HUES6 (cell line): ENCODE results near the gene UMAD1.
A peak's percentile ranks its signal among the peaks of the same experiment; 100 is the strongest.

Source experiments
- H3K27ac ChIP-seq: 2 replicates; pipeline ENCODE4 v1.7.0; 2013; ENCODE audit warnings: low read depth, mild to moderate bottlenecking, low read length, inconsistent platforms
- H3K27me3 ChIP-seq: 2 replicates; pipeline ENCODE4 v1.6.1; 2013; ENCODE audit warnings: low read length; ENCODE audit not compliant: control insufficient read depth, insufficient read depth
- H3K36me3 ChIP-seq: 2 replicates; pipeline ENCODE4 v1.6.1; 2013; ENCODE audit warnings: low read length; ENCODE audit not compliant: control insufficient read depth, insufficient read depth
- H3K4me1 ChIP-seq: 2 replicates; pipeline ENCODE4 v1.6.1; 2013; ENCODE audit warnings: low read length; ENCODE audit not compliant: control insufficient read depth, insufficient read depth
- H3K4me3 ChIP-seq: 2 replicates; pipeline ENCODE4 v1.5.1; 2013; ENCODE audit warnings: low read depth, low read length
- H3K9ac ChIP-seq: one replicate; pipeline ENCODE4 v1.6.1; 2013; ENCODE audit warnings: mild to moderate bottlenecking, low read length
- H3K9me3 ChIP-seq: 2 replicates; pipeline ENCODE4 v1.6.1; 2013; ENCODE audit warnings: low read depth, low read length; ENCODE audit not compliant: control insufficient read depth, insufficient read depth

UMAD1 gene

DNA sequence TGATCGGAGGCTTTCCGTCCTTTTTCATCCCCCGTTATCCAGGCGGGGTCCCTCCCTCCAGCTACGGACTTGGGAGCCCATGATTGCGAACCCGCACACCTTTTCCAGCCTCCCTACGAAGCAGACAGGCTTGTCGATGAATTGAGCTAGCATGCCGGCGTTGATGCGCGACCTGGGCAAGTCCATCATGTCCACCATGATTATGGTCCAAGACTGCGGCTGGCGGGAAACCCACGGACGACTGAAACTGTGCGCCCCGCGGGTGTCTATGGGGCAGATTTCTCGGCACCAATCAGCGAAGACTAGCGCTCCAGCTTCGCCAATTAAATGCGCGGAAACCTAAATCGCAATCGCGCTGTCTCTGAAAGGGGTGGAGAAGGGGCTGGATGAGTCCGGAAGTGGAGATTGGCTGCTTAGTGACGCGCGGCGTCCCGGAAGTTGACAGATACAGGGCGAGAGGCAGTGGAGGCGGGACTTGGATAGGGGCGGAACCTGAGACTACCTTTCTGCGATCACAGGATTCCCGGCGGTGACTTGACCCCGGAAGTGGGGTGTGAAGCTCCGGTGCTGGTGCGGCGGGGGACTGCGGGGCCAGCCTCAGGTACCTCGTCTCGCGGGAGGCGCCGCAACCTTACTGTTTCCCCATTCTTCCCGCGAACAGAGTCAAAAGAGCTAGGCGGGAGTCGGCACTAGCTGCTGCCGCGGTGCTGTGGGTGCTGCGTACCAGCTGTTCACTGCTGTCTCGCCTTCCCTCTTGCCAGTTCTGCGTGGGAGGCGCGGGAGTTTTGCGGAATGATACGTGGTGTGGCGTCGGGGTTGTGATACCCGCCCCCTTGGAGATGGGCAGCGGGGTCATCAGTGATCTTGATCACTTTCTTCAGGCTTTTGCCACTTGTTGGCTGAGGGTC is at the start of gene UMAD1:
Gene UMAD1, plus strand, starts transcription at position 532 of the 908 bp plus-strand sequence. CDS start 32,620 bp downstream, outside the sequence.
- Histone ChIP-seq H3K27ac (peak within 1 kb of the TSS; percentile 75), H3K4me1 (peaks cover 10% of the 10 kb centered on the region; the same call in 1 of the 2 replicates), H3K27me3 (no peaks in the 10 kb centered on the region), H3K36me3 (peaks cover 19% of the 10 kb centered on the region), H3K4me3 (peak within 1 kb of the TSS; percentile 85), H3K9ac (peak within 1 kb of the TSS; percentile 97), H3K9me3 (no peaks in the 10 kb centered on the region)

DNA sequence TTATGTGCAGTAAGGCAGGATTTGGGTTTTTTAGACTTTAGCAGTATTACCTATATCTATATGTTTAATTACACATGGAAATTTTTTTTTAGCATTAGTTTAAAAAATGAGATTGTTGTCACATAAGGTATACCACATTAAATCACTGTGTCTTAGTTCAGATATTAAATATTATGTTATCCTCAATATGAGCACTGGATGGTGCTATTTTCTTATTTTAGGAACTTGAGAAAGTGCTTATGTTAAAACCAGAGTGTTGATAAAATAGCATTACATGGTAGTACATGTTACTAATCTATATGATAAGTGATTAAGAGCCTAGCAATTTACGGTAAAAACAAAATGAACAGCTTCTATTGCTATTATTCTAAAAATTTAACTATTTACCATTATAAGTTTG is 45.1 kb upstream of the UMAD1 start:
- H3K36me3 ChIP-seq = peaks cover 74% of the 10 kb centered on the region
- H3K9ac ChIP-seq = no peak overlapping the region

DNA sequence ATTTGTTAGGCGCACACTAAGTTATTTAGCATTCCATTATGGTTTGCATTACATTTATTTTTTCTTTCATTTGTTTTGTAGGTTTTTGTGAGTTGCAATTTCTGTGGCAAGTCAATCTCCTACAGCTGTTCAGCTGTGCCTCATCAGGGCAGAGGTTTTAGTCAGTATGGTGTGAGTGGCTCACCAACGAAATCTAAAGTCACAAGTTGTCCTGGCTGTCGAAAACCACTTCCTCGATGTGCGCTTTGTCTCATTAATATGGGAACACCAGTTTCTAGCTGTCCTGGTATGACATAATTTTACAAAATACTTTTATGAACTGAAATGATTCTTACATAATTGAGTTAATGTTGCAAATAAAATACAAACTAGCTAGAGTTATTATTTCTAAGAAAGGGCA is 44.4 kb upstream of the UMAD1 start:
- no peak overlapping the region for H3K4me3 ChIP-seq
- H3K4me1 ChIP-seq = no peaks in the 10 kb centered on the region
- H3K36me3 ChIP-seq = peaks cover 68% of the 10 kb centered on the region
- H3K27me3 ChIP-seq = no peaks in the 10 kb centered on the region
- no peak overlapping the region for H3K9ac ChIP-seq
- H3K9me3 ChIP-seq = peaks cover 6% of the 10 kb centered on the region
- H3K27ac ChIP-seq = no peak overlapping the region

More for the DNA sequence above, 45.1 kb upstream of the UMAD1 start:
- Histone ChIP-seq H3K27ac (no peak overlapping the region), H3K4me1 (no peaks in the 10 kb centered on the region), H3K4me3 (no peak overlapping the region), H3K27me3 (no peaks in the 10 kb centered on the region), H3K9me3 (peaks cover 6% of the 10 kb centered on the region)

DNA sequence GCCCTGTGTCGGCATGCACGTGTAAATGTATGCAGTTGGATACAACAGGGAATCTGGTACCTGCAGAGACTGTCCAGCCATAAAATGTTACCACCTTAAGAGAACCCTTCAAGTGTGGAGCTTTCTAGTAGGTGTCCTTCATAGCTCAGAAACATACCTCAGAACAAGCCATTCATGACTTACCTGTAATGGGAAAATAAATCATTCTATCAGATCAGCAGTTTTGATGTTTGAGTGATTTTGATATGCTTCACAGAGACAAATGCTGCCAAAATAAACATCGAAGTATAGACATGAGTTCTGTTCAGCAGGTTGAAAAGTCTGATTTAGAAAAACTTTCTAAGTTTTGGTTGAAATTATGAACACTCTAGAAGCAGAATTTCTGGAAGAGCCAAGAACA is 33.5 kb upstream of the UMAD1 start:
- H3K9me3 ChIP-seq = no peaks in the 10 kb centered on the region
- no peak overlapping the region for H3K4me3 ChIP-seq
- no peak overlapping the region for H3K9ac ChIP-seq
- H3K4me1 ChIP-seq = no peaks in the 10 kb centered on the region
- peaks cover 28% of the 10 kb centered on the region for H3K36me3 ChIP-seq
- H3K27ac ChIP-seq = no peak overlapping the region
- H3K27me3 ChIP-seq = no peaks in the 10 kb centered on the region

DNA sequence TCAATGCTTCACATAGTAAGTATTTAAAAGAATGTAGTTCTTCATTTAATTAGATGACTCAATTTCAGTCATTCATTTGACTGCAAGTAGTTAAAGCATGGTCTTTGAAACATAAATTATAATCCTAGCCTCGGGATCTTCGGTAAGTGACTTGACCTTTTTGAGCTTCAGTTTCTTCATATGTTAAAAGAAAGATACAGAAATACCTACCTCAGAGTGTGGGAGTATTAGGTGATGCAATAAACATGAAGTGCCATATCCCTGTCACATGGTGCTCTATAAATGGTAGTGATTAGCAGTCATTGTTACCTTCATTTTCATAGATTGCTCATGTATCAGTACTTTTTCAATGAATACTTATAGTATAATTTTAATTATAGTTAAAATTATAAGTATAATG is 31.2 kb upstream of the UMAD1 start:
- Histone ChIP-seq H3K4me3 (no peak overlapping the region), H3K36me3 (peaks cover 28% of the 10 kb centered on the region), H3K27ac (no peak overlapping the region), H3K9ac (no peak overlapping the region), H3K9me3 (no peaks in the 10 kb centered on the region), H3K27me3 (no peaks in the 10 kb centered on the region), H3K4me1 (no peaks in the 10 kb centered on the region)

DNA sequence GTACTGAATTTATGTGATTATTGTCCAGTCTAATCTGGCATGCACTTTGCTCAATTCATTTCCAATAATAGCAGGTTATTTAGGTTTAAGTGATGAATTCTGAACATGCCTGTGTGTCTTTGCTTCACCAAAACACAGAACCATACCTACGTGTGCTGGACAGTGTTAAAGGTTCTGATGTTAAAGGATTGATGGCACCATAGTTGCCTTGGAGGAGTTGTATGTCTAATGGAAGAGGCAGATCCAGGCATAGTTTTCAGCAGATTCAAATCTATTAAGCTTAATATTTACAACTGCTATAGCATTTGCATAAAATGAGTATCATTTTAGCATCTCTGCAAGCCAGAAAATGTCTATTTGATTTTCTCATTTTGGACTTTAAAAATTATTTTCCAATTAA is 28.0 kb upstream of the UMAD1 start:
- Histone ChIP-seq H3K36me3 (peaks cover 13% of the 10 kb centered on the region; the same call in 1 of the 2 replicates), H3K27me3 (no peaks in the 10 kb centered on the region)

DNA sequence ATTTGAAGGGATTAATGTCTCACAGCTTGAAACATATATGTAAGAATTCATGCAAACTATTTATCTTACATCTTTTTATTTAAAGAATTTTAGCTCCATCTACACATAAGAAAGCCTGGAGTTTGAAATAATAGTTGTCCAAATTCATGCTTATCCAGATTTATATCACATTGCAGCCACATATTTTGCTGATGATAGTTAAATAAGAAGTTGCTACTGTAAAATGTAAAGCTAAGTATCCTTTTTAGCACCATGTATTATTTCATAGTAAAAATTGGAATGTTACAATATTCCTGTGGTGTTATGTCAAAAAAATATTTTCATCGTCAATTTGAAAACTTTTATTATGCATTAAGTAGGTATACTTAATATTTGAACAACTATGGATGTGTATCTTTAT is 27.3 kb upstream of the UMAD1 start:
- H3K4me1 ChIP-seq = no peaks in the 10 kb centered on the region
- H3K9ac ChIP-seq = no peak overlapping the region
- H3K9me3 ChIP-seq = no peaks in the 10 kb centered on the region
- H3K27ac ChIP-seq = no peak overlapping the region
- no peaks in the 10 kb centered on the region for H3K27me3 ChIP-seq
- H3K4me3 ChIP-seq = no peak overlapping the region
- peaks cover 6% of the 10 kb centered on the region; the same call in 1 of the 2 replicates for H3K36me3 ChIP-seq

More for the DNA sequence above, 28.0 kb upstream of the UMAD1 start:
- H3K9me3 ChIP-seq = no peaks in the 10 kb centered on the region
- H3K9ac ChIP-seq = no peak overlapping the region
- no peak overlapping the region for H3K27ac ChIP-seq
- no peaks in the 10 kb centered on the region for H3K4me1 ChIP-seq
- no peak overlapping the region for H3K4me3 ChIP-seq

DNA sequence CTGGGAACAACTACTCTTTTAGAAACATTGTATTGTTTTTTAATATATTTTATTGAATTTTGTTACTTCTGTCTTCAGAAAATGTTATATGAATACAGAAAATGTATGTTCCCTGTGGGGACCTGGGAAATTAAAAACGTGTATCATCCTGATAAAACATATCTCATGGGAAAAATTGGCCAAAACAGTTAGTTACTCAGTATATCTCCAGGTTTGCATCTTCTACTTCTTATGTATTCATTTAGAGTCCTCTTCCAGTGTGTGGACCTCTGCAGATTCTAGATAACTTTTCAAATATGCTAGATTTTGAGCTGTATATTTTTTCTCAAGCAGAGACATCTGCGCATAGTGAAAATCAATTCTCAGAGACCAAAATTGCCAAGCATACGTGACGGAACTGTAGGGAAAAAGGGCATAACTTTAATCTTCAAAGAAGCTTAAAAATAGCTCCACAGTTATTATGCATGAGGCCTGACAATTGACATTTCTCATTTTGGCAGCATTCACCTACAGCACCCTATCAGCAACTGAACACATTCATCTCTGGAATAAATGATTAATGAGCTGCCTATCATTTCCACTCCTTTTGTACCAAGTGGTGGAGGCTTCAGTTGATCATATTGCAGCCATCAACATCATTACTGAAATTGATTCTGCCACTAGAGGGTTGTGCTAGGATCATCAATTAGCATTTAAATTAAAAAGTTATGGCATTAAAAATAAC is 26.4 kb upstream of the UMAD1 start:
- no peaks in the 10 kb centered on the region for H3K27me3 ChIP-seq
- no peak overlapping the region for H3K4me3 ChIP-seq
- H3K4me1 ChIP-seq = no peaks in the 10 kb centered on the region
- H3K36me3 ChIP-seq = no peaks in the 10 kb centered on the region
- no peak overlapping the region for H3K27ac ChIP-seq
- H3K9ac ChIP-seq = no peak overlapping the region
- no peaks in the 10 kb centered on the region for H3K9me3 ChIP-seq

DNA sequence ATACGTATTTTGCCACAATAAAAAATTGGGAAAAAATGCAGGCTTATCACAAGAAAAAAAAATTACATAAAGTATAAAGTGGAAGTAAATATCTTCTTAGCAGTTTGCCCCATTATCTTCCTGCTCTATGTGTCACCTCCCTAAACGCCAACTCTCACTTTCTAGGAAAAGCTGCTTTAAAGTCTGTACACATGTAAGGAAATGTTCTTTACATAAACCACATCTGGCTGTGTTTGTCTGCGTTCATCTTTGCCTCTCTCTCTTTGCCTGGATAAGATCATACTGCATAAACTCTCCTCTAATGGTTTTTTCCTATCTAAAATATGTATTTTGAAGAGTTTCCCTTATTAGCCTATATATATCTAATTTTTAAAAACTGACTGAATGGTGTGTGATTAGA is 23.0 kb upstream of the UMAD1 start:
- no peaks in the 10 kb centered on the region for H3K9me3 ChIP-seq
- H3K4me1 ChIP-seq = no peaks in the 10 kb centered on the region
- no peaks in the 10 kb centered on the region for H3K27me3 ChIP-seq
- H3K9ac ChIP-seq = no peak overlapping the region
- no peaks in the 10 kb centered on the region for H3K36me3 ChIP-seq
- no peak overlapping the region for H3K27ac ChIP-seq
- H3K4me3 ChIP-seq = no peak overlapping the region

DNA sequence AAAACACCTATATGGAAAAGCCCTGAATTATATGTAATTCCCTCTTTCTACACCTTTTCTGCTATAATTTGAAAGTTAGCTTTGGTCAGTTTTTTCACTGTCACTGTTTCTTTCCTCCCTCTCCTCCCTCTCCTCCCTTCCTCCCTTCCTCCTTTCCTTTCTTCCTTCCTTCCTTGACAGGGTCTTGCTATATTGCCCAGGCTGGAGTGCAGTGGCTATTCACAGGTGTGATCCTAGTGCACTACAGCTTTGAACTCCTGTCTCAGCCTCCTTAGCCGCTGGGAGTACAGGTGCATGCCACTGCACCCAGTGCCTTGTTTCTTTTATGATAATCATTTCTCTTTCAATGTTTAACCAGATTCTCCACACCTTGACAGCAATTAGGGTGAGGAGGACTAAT is 22.1 kb upstream of the UMAD1 start:
- Histone ChIP-seq H3K27me3 (no peaks in the 10 kb centered on the region), H3K4me1 (no peaks in the 10 kb centered on the region), H3K9me3 (no peaks in the 10 kb centered on the region), H3K4me3 (no peak overlapping the region), H3K9ac (no peak overlapping the region), H3K36me3 (no peaks in the 10 kb centered on the region), H3K27ac (no peak overlapping the region)

DNA sequence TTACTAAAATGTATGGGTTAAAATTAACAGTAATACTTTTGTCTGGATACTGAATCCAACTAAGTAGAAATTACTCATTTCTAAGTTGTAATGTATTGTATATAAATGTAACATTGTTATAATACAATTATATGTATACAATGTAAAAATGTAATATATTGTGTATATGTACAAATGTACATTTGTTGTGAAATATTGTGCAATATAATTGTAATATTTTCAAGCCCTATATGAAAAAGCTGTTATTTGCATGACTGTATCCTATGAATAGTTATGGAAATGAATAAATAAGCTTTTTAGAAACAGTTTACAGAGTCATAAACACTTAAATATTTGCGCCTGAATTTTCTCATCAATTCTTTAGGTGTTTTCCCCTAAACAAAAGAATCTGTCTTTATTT is 20.3 kb upstream of the UMAD1 start:
- Histone ChIP-seq H3K27me3 (no peaks in the 10 kb centered on the region), H3K9ac (no peak overlapping the region), H3K9me3 (no peaks in the 10 kb centered on the region), H3K4me1 (no peaks in the 10 kb centered on the region), H3K4me3 (no peak overlapping the region), H3K36me3 (no peaks in the 10 kb centered on the region), H3K27ac (no peak overlapping the region)
